Endothelial cell of umbilical vein (primary cell): ENCODE measurements around the gene NABP1. TPM values are rescaled to one million over a fixed set of nuclear protein-coding genes. Genes with fewer than 3 reads are reported as not detected.

Source experiments
- BruUV-seq: library from RNA; stranded (reverse); fragments of 400-500 nt; replicated peaks from 2 replicates; lab custom pipeline; 2021; lab: Mats Ljungman, UMichigan
- CTCF ChIA-PET: fragments of 300-600, 350-600 bp; sonication (Branson Sonifier 250); formaldehyde crosslinking; loops from one replicate; lab custom pipeline; 2021; ENCODE audit warnings: antibody characterized with exemption, inconsistent platforms; lab: Charles Lee
- POLR2A ChIA-PET: fragments of 300-600, 350-600 bp; sonication (Branson Sonifier 250); formaldehyde crosslinking; loops from one replicate; lab custom pipeline; 2021; ENCODE audit warnings: antibody characterized with exemption, inconsistent platforms; lab: Charles Lee
- DNase-seq: peaks from one replicate; pipeline ENCODE4 v3.0.0-alpha.2; 2011; ENCODE audit warnings: low read depth, low spot score
- FAIRE-seq: peaks from 2 replicates; lab custom pipeline; 2011; peaks lifted over from hg19 to GRCh38; lab: Jason Lieb, UNC
- H2AFZ ChIP-seq: 2 replicates; pipeline ENCODE4 v1.6.0; 2012; ENCODE audit warnings: low read depth, low read length, control low read depth, inconsistent platforms
- H3K27ac ChIP-seq: 2 replicates; pipeline ENCODE4 v1.5.1; 2011; ENCODE audit warnings: low read depth, mild to moderate bottlenecking, control low read depth, low read length, moderate library complexity; ENCODE audit not compliant: insufficient read depth
- H3K27me3 ChIP-seq, 2 experiments: 2 replicates each; pipeline versions ENCODE4 v1.6.0 to v1.6.1; 2011; ENCODE audit warnings: low read length in 2 of 2, mixed read lengths in 1 of 2; ENCODE audit not compliant: control insufficient read depth in 2 of 2, insufficient read depth in 2 of 2
- H3K36me3 ChIP-seq, 2 experiments: 2 replicates in 1 of 2; 3 replicates in 1 of 2; pipeline ENCODE4 v1.5.1; 2011; ENCODE audit warnings: low read length in 2 of 2, mild to moderate bottlenecking in 1 of 2, moderate library complexity in 1 of 2; ENCODE audit not compliant: control insufficient read depth in 2 of 2, insufficient read depth in 2 of 2; ENCODE audit errors: extremely low read depth in 1 of 2
- H3K4me1 ChIP-seq: 3 replicates; pipeline ENCODE4 v1.5.1; 2011; ENCODE audit warnings: mild to moderate bottlenecking, low read length; ENCODE audit not compliant: control insufficient read depth, insufficient read depth; ENCODE audit errors: extremely low read depth
- H3K4me2 ChIP-seq: 2 replicates; pipeline ENCODE4 v1.6.1; 2011; ENCODE audit warnings: low read length, control low read depth, mixed read lengths; ENCODE audit not compliant: insufficient read depth
- H3K4me3 ChIP-seq, 3 experiments: fragments of 200-600 bp in 1 of 3; sonication (generic), shearing (Covaris generic) in 1 of 3; replicated peaks in 1 of 3; 2 replicates each; pipeline ENCODE4 v1.5.1; 2011 to 2016; ENCODE audit warnings: control low read depth in 3 of 3, low read length in 3 of 3, mild to moderate bottlenecking in 2 of 3, inconsistent platforms in 1 of 3, low read depth in 1 of 3, moderate library complexity in 1 of 3; ENCODE audit not compliant: insufficient read depth in 1 of 3
- H3K79me2 ChIP-seq: 2 replicates; pipeline ENCODE4 v1.6.0; 2012; ENCODE audit warnings: low read length, inconsistent platforms; ENCODE audit not compliant: control insufficient read depth, insufficient read depth
- H3K9ac ChIP-seq: replicated peaks from 2 replicates; pipeline ENCODE3; 2011; ENCODE audit warnings: low read length, control low read depth; ENCODE audit not compliant: insufficient read depth; ENCODE audit errors: extremely low read depth
- H3K9me1 ChIP-seq: replicated peaks from 3 replicates; pipeline ENCODE4 v1.6.0; 2011; ENCODE audit warnings: mild to moderate bottlenecking, low read length; ENCODE audit not compliant: control insufficient read depth, insufficient read depth; ENCODE audit errors: extremely low read depth
- H3K9me3 ChIP-seq: replicated peaks from 2 replicates; pipeline ENCODE4 v1.5.1; 2012; ENCODE audit warnings: low read length, inconsistent platforms; ENCODE audit not compliant: control insufficient read depth, insufficient read depth
- H4K20me1 ChIP-seq: replicated peaks from 2 replicates; pipeline ENCODE3; 2011; ENCODE audit warnings: mild to moderate bottlenecking, low read length; ENCODE audit not compliant: control insufficient read depth, insufficient read depth; ENCODE audit errors: extremely low read depth
- CTCF ChIP-seq, 2 donors: IDR thresholded peaks; 1 replicate in 1 of 2; 2 replicates in 1 of 2; pipeline ENCODE4 v1.5.1; 2011; ENCODE audit warnings: low read length in 2 of 2, mild to moderate bottlenecking in 2 of 2, moderate library complexity in 2 of 2, control low read depth in 1 of 2, inconsistent platforms in 1 of 2, low read depth in 1 of 2; ENCODE audit not compliant: insufficient read depth in 1 of 2; ENCODE audit errors: extremely low read depth in 1 of 2
- EZH2 ChIP-seq: IDR thresholded peaks from 2 replicates; pipeline ENCODE4 v1.6.1; 2012; ENCODE audit warnings: borderline replicate concordance, low read depth, mild to moderate bottlenecking, moderate library complexity, low read length, inconsistent platforms; ENCODE audit not compliant: severe bottlenecking
- FOS ChIP-seq: IDR thresholded peaks from 2 replicates; pipeline ENCODE4 v1.6.1; 2011; ENCODE audit warnings: mild to moderate bottlenecking, low read length, moderate library complexity, borderline replicate concordance; ENCODE audit not compliant: insufficient read depth
- GATA2 ChIP-seq: IDR thresholded peaks from 2 replicates; pipeline ENCODE4 v1.7.0; 2011; ENCODE audit warnings: low read depth, mild to moderate bottlenecking, moderate library complexity, mixed read lengths, low read length; ENCODE audit not compliant: insufficient read length, insufficient read depth
- JUN ChIP-seq: IDR thresholded peaks from 2 replicates; pipeline ENCODE4 v1.6.1; 2011; ENCODE audit warnings: borderline replicate concordance, low read depth; ENCODE audit not compliant: insufficient read length, insufficient read depth
- POLR2A ChIP-seq: IDR thresholded peaks from 2 replicates; pipeline ENCODE4 v1.6.1; 2012; ENCODE audit warnings: low read depth, mild to moderate bottlenecking, control low read depth, low read length
- dilution Hi-C: fragments of 300-500 bp; cut with MboI; formaldehyde crosslinking; loops from one replicate; pipeline ENCODE4 v1.15.0; 2019; ENCODE audit warnings: low sequenced_read_pairs; ENCODE audit not compliant: extremely low pct_ligation_motif_present
- intact Hi-C: fragments of 100-400 bp; cut with micrococcal nuclease; formaldehyde crosslinking; loops from one replicate; pipeline ENCODE4 v1.10.0; 2022
- polyA plus RNA-seq, 4 experiments: library from polyadenylated mRNA; depleted of rRNA in 3 of 4; stranded (reverse) in 3 of 4; unstranded in 1 of 4; fragments of >200 nt; gene quantifications; 2 replicates each; pipeline versions ENCODE4 v1.2.1 to v1.2.3, GENCODE V29; 2011 to 2012; ENCODE audit warnings: missing spikeins in 1 of 4
- total RNA-seq: library from RNA; stranded (reverse); gene quantifications from 2 replicates; pipeline ENCODE4 v1.2.3, GENCODE V29; 2021
- TF ChIP-seq, protein P1 (sequence below): IDR thresholded peaks from 2 replicates; pipeline ENCODE4 v1.6.1; 2011; ENCODE audit not compliant: insufficient read depth, insufficient read length

The NABP1 gene
- total and polyA plus RNA-seq, 2 donors (not counting 3 experiments of a cell fraction or from before 2014, with no cell fraction given): 14.7 to 47.6 TPM

- Histone ChIP-seq H2AFZ (no peak overlapping the region), H4K20me1 (no peaks in the 10 kb centered on the region), H3K27me3 (no peaks in the 10 kb centered on the region), H3K9ac (no peak overlapping the region), H3K4me3 (no peak overlapping the region), H3K9me3 (no peaks in the 10 kb centered on the region), H3K4me2 (no peak overlapping the region), H3K79me2 (no peaks in the 10 kb centered on the region), H3K9me1 (no peaks in the 10 kb centered on the region), H3K36me3 (no peaks in the 10 kb centered on the region), H3K4me1 (peaks cover 27% of the 10 kb centered on the region), H3K27ac (no peak overlapping the region)
- ChIA-PET CTCF (no interaction called here), POLR2A (interaction anchor here (2.0 kb wide), 1 partner anchor 16 kb away, joined by 5 read pairs; the partner anchor contains the start of gene NABP1)
- TF ChIP-seq EZH2: no peak
- TF ChIP-seq POLR2A: no peak
- TF ChIP-seq CTCF (IDR thresholded peaks at IDR 0.05; ENCODE audit: extremely low read depth in 1 of 2, insufficient read depth in 1 of 2, low read depth in 1 of 2, low read length in 2 of 2): no peak
- no peak for TF ChIP-seq JUN
- TF ChIP-seq GATA2: no peak
- TF ChIP-seq FOS: no peak
- TF ChIP-seq, protein P1, sequence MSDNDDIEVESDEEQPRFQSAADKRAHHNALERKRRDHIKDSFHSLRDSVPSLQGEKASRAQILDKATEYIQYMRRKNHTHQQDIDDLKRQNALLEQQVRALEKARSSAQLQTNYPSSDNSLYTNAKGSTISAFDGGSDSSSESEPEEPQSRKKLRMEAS: no peak
- no peak for DNase-seq
- BruUV-seq: no TSS peak
- FAIRE-seq: no peak
- dilution Hi-C loops (no loop called here), intact Hi-C loops (no loop called here)
Measured at GRCh38 chr2:191661097-191661924, 16.6 kb upstream of the NABP1 start.
